ENCODE data around the gene ICOS.
"Not testable (repeated sequence)": the region's sequence is repeated elsewhere in the genome, so short reads cannot be mapped to it uniquely, and the experiment has no call there.

Gene ICOS

GRCh38 chr2:203918839-203919238 lies 17.7 kb upstream of the ICOS start:
- DNase-seq, result no peak

- DNase-seq, result no peak
Measured at GRCh38 chr2:203925512-203926158, 10.9 kb upstream of the ICOS start.

DNA sequence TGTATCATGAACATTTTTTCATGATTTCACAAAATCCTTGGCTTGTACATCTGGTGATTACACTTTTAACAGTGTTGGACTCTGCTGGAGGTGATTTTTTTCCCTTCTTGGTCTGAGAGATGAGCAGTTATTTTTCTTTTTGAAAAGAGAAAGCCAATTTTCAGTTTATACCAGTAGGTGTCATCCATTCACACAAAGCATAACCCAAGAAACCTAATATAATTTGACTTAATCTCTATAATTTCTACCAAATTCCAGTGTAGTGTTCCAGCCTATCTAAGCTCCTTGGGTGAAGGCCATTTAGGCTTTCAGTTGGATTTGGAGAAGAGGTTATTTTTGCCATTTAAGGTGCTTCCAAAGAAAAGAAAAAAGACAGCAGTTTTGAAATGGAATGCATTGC lies 7.7 kb upstream of the ICOS start:
- no peak for DNase-seq

DNA sequence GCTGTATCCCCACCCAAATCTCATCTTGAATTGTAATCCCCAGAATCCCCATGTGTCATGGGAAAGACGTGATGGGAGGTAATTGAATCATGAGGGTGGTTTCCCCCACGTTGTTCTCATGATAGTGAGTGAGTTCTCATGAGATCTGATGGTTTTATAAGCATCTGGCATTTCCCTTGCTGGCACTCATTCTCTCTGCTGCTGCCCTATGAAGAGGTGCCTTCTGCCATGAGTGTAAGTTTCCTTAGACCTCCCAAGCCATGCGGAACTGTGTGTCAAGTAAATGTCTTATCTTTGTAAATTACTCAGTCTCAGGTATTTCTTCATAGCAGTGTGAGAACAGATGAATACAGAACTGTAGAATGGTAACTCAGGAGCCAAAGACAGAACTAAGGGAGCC lies 5.3 kb upstream of the ICOS start:
- not testable (repeated sequence) for DNase-seq

DNA sequence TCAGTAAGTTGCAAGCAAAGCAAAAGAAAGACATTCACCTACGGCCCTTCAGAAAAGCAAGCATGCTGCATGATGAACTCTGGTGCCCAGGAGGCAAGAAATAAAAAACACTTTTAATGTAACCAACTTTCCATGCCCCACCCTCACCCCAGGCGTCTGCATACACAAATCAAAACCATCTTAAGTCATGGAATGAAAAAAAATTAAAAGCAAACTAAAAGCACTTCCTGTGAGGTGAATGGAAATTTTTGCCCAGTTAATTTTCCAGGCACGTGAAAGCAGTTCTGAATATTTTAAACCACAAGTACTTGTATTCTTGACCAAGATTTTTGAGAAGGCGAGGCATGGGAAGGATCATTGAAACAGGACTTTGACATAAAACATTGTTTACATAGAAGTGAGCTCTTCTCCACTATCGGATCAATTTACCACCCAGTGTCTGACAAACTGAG lies 2.5 kb upstream of the ICOS start:
- DNase-seq, result no peak

DNA sequence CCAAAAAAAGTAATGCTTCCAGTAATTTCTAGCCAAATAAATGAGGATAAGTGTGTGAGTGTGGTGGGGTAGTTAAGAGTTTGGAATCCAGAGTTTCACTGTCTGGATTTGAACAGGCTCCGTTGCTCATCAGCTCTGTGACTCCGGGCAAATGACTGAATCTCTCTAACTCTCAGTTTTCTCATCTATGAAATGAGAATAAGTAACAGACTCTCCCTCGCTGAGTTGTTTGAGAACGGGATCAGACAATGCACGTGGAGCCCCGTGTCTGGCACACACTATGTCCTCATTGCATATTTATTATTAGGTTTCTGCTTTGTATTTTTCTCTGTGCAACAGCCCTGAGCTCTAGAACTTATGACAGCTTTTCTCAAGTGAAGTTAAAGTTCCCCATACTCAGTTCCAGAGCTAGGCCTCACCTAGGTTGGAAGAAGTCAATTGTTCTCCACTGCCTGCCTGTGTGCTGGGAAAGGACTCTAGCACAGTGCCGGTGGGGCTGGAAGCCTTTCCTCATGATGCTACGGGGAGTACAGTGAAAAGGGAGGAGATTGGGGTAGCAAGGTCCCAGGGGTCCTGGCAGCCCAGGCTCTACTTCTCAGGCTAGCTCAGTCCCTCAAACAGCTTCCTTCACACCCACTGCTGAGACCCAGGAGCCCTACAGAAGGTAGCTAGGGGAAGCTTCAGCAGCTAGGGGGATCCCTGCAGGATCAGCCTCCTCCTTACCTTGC lies 1.7 kb upstream of the ICOS start:
- no peak for DNase-seq

- DNase-seq, result no peak
Measured at GRCh38 chr2:203935568-203935967, 995 bp upstream of the ICOS start.

DNA sequence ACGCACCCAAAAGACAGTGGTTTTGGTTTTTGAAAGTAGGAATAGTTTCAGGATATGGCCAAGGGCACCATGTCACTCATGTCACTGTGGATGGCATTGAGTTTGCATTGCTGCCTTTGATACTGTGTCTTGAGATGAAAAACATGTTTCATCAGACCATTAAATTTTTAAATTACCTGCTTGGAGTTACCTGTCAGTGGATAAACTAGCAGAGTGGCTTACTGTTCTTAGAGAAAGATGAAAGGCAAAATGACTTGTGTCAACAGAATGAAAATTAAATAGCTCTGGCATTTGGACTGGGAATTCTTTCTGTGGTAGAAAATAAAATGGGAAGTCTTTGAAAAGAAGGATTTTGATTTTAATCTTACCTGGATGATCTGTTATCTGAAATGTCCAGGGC lies 386 bp downstream of the ICOS start:
- DNase-seq, result no peak

DNA sequence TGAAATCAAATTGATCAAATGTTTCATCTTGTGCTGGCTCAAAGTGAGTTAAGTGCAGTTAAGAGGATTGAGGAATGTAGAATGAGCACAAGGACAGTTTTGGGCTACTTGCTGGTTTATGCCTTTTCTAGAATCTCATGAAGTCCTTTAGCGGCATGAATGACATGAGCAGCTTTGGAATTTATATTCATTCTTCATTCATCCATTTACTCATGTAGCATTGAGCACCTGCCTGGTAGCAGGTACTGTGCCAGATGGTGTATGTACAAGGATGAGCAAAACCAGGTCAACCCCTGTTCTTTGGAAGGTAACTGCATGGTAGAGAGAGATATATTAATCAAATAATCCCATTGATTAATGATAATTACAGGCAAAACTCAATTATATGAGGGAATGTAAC lies 1.2 kb downstream of the ICOS start:
- DNase-seq, result no peak

DNA sequence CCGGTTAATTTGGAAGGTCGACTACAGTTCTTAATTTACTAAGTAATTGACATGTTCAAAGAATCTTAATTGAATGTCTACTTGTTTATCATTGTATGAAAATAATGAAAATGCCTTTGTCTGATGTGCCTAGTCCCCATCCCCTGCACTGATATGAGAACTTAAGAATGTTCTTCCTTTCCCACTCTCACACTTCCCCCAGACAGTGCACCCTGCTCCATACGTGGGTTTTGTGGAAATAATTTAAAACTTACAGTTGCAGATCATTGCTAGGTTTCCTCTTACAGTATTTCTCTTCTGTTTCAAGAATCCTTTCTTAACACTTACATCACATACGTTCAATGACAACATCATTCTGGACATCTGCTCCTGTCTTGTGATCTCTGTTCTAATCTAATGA lies 3.5 kb downstream of the ICOS start:
- no peak for DNase-seq

GRCh38 chr2:203943493-203944382 lies 7.2 kb downstream of the ICOS start:
- DNase-seq, result not testable (repeated sequence)

- no peak for DNase-seq
Measured at GRCh38 chr2:203948733-203949132, 12.2 kb downstream of the ICOS start.

GRCh38 chr2:203949228-203949627 lies 12.7 kb downstream of the ICOS start:
- DNase-seq, result no peak

- no peak for DNase-seq
Measured at GRCh38 chr2:203951366-203951902, 14.9 kb downstream of the ICOS start.

DNA sequence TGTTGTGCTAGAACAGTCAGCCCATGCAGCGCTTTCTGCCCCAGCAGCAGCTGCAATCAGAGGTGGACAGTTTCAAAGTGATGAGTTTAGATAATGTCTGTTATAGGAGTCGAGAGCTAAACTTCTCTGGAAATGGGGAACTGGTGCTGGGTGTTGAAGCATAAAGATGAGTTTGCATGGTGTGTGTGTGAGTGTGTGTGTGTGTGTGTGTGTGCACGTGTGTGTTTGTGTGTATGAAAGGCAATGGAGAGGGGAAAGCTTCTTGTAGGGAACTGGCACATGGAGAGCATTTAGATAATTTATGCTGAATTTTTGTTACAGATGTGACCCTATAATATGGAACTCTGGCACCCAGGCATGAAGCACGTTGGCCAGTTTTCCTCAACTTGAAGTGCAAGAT lies 22.7 kb downstream of the ICOS start:
- no peak for DNase-seq

- no peak for DNase-seq
Measured at GRCh38 chr2:203959672-203960071, 23.1 kb downstream of the ICOS start.

DNA sequence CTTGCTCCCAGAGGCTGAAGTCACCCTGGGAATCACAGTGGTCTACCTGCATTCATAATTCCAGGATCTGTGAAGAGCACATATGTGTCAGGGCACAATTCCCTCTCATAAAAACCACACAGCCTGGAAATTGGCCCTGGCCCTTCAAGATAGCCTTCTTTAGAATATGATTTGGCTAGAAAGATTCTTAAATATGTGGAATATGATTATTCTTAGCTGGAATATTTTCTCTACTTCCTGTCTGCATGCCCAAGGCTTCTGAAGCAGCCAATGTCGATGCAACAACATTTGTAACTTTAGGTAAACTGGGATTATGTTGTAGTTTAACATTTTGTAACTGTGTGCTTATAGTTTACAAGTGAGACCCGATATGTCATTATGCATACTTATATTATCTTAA lies 24.2 kb downstream of the ICOS start:
- no peak for DNase-seq

DNA sequence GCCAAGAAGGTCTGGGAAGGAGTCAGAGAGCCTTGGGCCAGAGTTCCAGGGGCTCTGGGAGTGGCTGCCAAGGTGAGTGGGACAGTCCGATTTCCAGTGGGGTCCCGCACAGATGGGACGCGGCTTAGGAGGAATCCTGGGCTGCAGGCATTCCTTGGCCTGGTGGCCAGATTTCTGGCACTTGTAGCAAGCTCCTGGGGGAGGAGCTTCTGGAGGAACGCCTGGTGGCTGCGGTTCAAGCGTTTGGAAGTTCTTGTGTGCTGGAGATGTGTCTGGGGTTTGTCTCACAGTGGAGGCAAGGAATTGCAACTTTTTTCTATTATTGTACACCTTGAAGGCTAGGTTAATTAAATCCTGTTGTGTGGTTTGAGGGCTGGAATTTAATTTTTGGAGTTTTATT lies 28.6 kb downstream of the ICOS start:
- DNase-seq, result not testable (repeated sequence)

DNA sequence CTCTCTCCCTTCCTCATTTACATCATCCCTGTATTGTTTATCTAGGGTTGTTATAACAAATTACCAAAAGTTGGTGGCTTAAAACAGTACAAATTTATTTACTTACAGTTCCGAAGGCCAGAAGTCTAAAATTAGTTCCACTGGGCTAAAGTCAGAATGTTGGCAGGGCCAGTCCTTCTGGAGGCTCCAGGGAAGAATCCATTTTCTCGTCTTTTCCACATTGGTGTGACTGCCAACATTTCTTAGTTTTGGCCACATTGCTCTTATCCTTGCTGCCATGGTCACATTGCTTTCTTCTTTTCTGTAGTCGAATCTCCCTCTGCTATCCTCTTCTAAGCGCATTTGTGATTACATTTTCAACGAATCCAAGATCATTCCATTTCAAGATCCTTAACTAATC lies 34.7 kb downstream of the ICOS start:
- DNase-seq, result no peak

GRCh38 chr2:203972066-203972465 lies 35.5 kb downstream of the ICOS start:
- DNase-seq, result no peak

- no peak for DNase-seq
Measured at GRCh38 chr2:203973000-203973399, 36.4 kb downstream of the ICOS start.

GRCh38 chr2:203973676-203974075 lies 37.1 kb downstream of the ICOS start:
- DNase-seq, result no peak

DNA sequence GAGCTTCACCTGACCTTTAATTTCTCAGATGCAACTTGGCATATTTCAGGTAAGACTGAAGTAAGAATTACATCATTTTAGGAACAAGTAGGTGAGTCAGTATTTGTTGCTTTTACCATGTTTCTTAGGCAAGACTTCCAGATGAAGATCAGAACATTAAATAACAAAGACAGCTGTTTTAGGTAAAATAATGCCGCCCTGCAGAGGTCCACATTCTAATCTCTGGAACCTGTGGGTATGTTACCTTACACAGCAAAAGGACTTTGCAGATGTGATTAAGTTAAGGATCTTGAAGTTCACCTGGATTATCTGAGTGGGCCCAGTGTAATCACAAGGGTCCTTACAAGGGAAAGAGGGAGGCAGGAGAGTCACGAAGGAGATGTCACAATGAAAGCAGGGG lies 39.3 kb downstream of the ICOS start:
- DNase-seq, result no peak

DNA sequence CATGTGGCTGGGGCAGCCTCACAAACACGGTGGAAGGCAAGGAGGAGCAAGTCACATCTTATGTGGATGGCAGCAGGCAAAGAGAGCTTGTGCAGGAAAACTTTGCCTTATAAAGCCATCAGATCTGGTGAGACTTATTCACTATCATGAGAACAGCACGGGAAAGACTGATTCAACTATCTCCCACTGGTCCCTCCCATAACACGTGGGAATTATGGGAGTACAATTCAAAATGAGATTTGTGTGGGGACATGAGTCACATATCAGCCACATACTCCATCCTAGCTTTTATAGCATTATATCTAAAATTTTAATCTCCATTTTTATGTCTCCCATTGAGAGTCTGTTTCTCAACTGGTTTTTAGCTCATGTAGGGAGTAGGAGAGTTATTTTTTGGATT lies 45.7 kb downstream of the ICOS start:
- DNase-seq, result no peak
